ENCODE data around the gene TMEM132C. TPM values are rescaled to one million over a fixed set of nuclear protein-coding genes. Genes with fewer than 3 reads are reported as not detected.

TMEM132C gene
- total RNA-seq, 4 donors from 2014 or later, result 0.13 to 7.6 (median 0.37) TPM

- no peak for TF ChIP-seq CTCF (IDR thresholded peaks at IDR 0.05)
- TF ChIP-seq POLR2A (IDR thresholded peaks at IDR 0.05), result no peak
- no peak overlapping the region for H3K27ac ChIP-seq
- intact Hi-C loops (cut with DNase I), result no loop called here
- no peak overlapping the region for H3K4me3 ChIP-seq
- no peaks in the 10 kb centered on the region for H3K27me3 ChIP-seq
- H3K9me3 ChIP-seq, result no peaks in the 10 kb centered on the region
- no peaks in the 10 kb centered on the region for H3K36me3 ChIP-seq
- DNase-seq, result no peak
- H3K4me1 ChIP-seq, result no peaks in the 10 kb centered on the region
- WGBS, 2 donors, result 36 to 38% methylated on average over 12 to 13 of the region's 13 CpGs
Observed at GRCh38 chr12:128549601-128550218, 282.7 kb downstream of the TMEM132C start.

- Histone ChIP-seq H3K4me3 (no peak overlapping the region), H3K36me3 (no peaks in the 10 kb centered on the region), H3K27ac (no peak overlapping the region), H3K4me1 (no peaks in the 10 kb centered on the region), H3K9me3 (peaks cover 0 to 7% (median 0%) of the 10 kb centered on the region in 3 donors), H3K27me3 (no peaks in the 10 kb centered on the region)
- intact Hi-C loops (cut with DNase I), result no loop called here
- TF ChIP-seq CTCF (IDR thresholded peaks at IDR 0.05) (no peak), POLR2A (IDR thresholded peaks at IDR 0.05) (no peak)
- no peak for DNase-seq
- 22 to 34% methylated on average over 7 to 9 of the region's 9 CpGs for WGBS, 2 donors
Observed at GRCh38 chr12:128551266-128551665, 284.3 kb downstream of the TMEM132C start.

- intact Hi-C loops (cut with DNase I), result no loop called here
- TF ChIP-seq POLR2A (IDR thresholded peaks at IDR 0.05) (no peak), CTCF (IDR thresholded peaks at IDR 0.05) (no peak)
- H3K27me3 ChIP-seq, result no peaks in the 10 kb centered on the region
- peaks cover 0 to 22% (median 0%) of the 10 kb centered on the region in 3 donors for H3K9me3 ChIP-seq
- 40 to 55% methylated on average over 10 to 12 of the region's 12 CpGs for WGBS, 2 donors
- DNase-seq, result no peak
- H3K4me1 ChIP-seq, result no peaks in the 10 kb centered on the region
- H3K27ac ChIP-seq, result no peak overlapping the region
- H3K4me3 ChIP-seq, result no peak overlapping the region
- no peaks in the 10 kb centered on the region for H3K36me3 ChIP-seq
Observed at GRCh38 chr12:128554546-128555304, 287.8 kb downstream of the TMEM132C start.

- Histone ChIP-seq H3K9me3 (peaks cover 0 to 28% (median 0%) of the 10 kb centered on the region in 3 donors), H3K4me1 (no peaks in the 10 kb centered on the region), H3K27me3 (no peaks in the 10 kb centered on the region), H3K4me3 (no peak overlapping the region), H3K27ac (no peak overlapping the region), H3K36me3 (no peaks in the 10 kb centered on the region)
- no peak for DNase-seq
- no CpG with 5 or more reads among the region's 1 CpG for WGBS, 2 donors
- intact Hi-C loops (cut with DNase I), result no loop called here
- TF ChIP-seq POLR2A (IDR thresholded peaks at IDR 0.05), result no peak
- no peak for TF ChIP-seq CTCF (IDR thresholded peaks at IDR 0.05)
Observed at GRCh38 chr12:128557231-128557630, 290.3 kb downstream of the TMEM132C start.

GRCh38 chr12:128564956-128565355 is 298.0 kb downstream of the TMEM132C start:
- intact Hi-C loops (cut with DNase I), result no loop called here
- Histone ChIP-seq H3K27ac (no peak overlapping the region), H3K36me3 (no peaks in the 10 kb centered on the region), H3K4me1 (no peaks in the 10 kb centered on the region), H3K27me3 (no peaks in the 10 kb centered on the region), H3K4me3 (no peak overlapping the region), H3K9me3 (peaks cover 0 to 26% (median 0%) of the 10 kb centered on the region in 3 donors)
- no peak for DNase-seq
- TF ChIP-seq POLR2A (IDR thresholded peaks at IDR 0.05) (no peak), CTCF (IDR thresholded peaks at IDR 0.05) (no peak)
- 58 to 72% methylated on average over 2 to 3 of the region's 3 CpGs for WGBS, 2 donors

Measured in esophagus squamous epithelium (tissue), 5 donors.